Thoracic aorta (tissue), 2 donors: ENCODE measurements around the gene KCNMB3. TPM values are rescaled to one million over a fixed set of nuclear protein-coding genes. Genes with fewer than 3 reads are reported as not detected.
"Not testable (repeated sequence)": the region's sequence is repeated elsewhere in the genome, so short reads cannot be mapped to it uniquely, and the experiment has no call there.

Source experiments
- ATAC-seq: fragments of 150-250 bp; one replicate; pipeline ENCODE4 v1.8.0; 2017; ENCODE audit warnings: low read depth; ENCODE audit not compliant: insufficient number of reproducible peaks, low FRiP score
- DNase-seq: peaks from one replicate; pipeline ENCODE4 v3.0.0-alpha.2; 2020; ENCODE audit warnings: low spot score
- H3K27ac ChIP-seq, 2 donors: fragments of 200-600 bp; sonication (generic); 1 replicate in 1 of 2; 2 replicates in 1 of 2; pipeline ENCODE4 v1.5.1; 2016; ENCODE audit warnings: mild to moderate bottlenecking in 2 of 2, moderate library complexity in 2 of 2
- H3K27me3 ChIP-seq: fragments of 200-600 bp; sonication (generic); replicated peaks from 2 replicates; pipeline ENCODE4 v1.6.0; 2016; ENCODE audit warnings: mild to moderate bottlenecking; ENCODE audit not compliant: insufficient read depth
- H3K36me3 ChIP-seq: fragments of 200-600 bp; sonication (generic); one replicate; pipeline ENCODE4 v1.5.1; 2016
- H3K4me1 ChIP-seq, 2 donors: fragments of 200-600 bp; sonication (generic); 1 replicate in 1 of 2; 2 replicates in 1 of 2; pipeline versions ENCODE4 v1.5.1 to v1.6.0; 2016; ENCODE audit warnings: low read depth in 2 of 2, mild to moderate bottlenecking in 1 of 2; ENCODE audit not compliant: control insufficient read depth in 1 of 2
- H3K4me3 ChIP-seq: fragments of 200-600 bp; sonication (generic); 2 replicates; pipeline ENCODE4 v1.5.1; 2016; ENCODE audit warnings: mild to moderate bottlenecking
- H3K9me3 ChIP-seq: fragments of 200-600 bp; sonication (generic); 2 replicates; pipeline ENCODE4 v1.5.1; 2016
- CTCF ChIP-seq: fragments of 200-600 bp; sonication (generic); IDR thresholded peaks from one replicate; pipeline ENCODE4 v1.5.1; 2019; ENCODE audit warnings: antibody characterized with exemption
- total RNA-seq, 2 donors: library from RNA; depleted of rRNA; stranded (reverse); fragments of >200 nt; gene quantifications; one replicate each; pipeline versions ENCODE4 v1.1.0 to v1.2.3, GENCODE V29; 2016

Gene KCNMB3
- total RNA-seq, 2 donors from 2014 or later = 7.7 to 10.3 TPM

- Histone ChIP-seq H3K36me3 (no peaks in the 10 kb centered on the region), H3K4me1 (no peaks in the 10 kb centered on the region)
These were observed 13.5 kb upstream of the KCNMB3 start for GRCh38 chr3:179264449-179264848.

GRCh38 chr3:179263134-179263533 lies 12.2 kb upstream of the KCNMB3 start:
- Histone ChIP-seq H3K27ac (no peak overlapping the region), H3K27me3 (no peaks in the 10 kb centered on the region), H3K4me1 (no peaks in the 10 kb centered on the region), H3K4me3 (no peak overlapping the region), H3K36me3 (no peaks in the 10 kb centered on the region), H3K9me3 (no peaks in the 10 kb centered on the region)
- ATAC-seq (no peak), DNase-seq (no peak)
- TF ChIP-seq CTCF = no peak

More at GRCh38 chr3:179264449-179264848, 13.5 kb upstream of the KCNMB3 start:
- H3K9me3 ChIP-seq = no peaks in the 10 kb centered on the region
- DNase-seq (no peak), ATAC-seq (no peak)
- no peaks in the 10 kb centered on the region for H3K27me3 ChIP-seq
- no peak overlapping the region for H3K27ac ChIP-seq
- no peak for TF ChIP-seq CTCF
- H3K4me3 ChIP-seq = no peak overlapping the region

GRCh38 chr3:179260949-179261765 lies 10.2 kb upstream of the KCNMB3 start:
- Histone ChIP-seq H3K4me1 (no peaks in the 10 kb centered on the region), H3K9me3 (peaks cover 3% of the 10 kb centered on the region), H3K36me3 (no peaks in the 10 kb centered on the region), H3K27ac (peak overlapping the region; percentile 61 to 64), H3K4me3 (peak overlapping the region; percentile 94), H3K27me3 (no peaks in the 10 kb centered on the region)
- no peak for TF ChIP-seq CTCF
- ATAC-seq = peak; percentile 82
- peak; percentile 11 for DNase-seq

- H3K4me1 ChIP-seq, H3K27me3 ChIP-seq, DNase-seq, H3K36me3 ChIP-seq, H3K9me3 ChIP-seq, ATAC-seq: not testable (repeated sequence)
- H3K27ac ChIP-seq = peak overlapping the region; percentile 61 to 64
- peak overlapping the region; percentile 94 for H3K4me3 ChIP-seq
These were observed 9.2 kb upstream of the KCNMB3 start for GRCh38 chr3:179259959-179260756.

- ATAC-seq = no peak
- no peaks in the 10 kb centered on the region for H3K36me3 ChIP-seq
- no peak overlapping the region for H3K4me3 ChIP-seq
- no peak for TF ChIP-seq CTCF
- no peak for DNase-seq
- no peaks in the 10 kb centered on the region for H3K27me3 ChIP-seq
- peaks cover 3% of the 10 kb centered on the region for H3K9me3 ChIP-seq
- no peaks in the 10 kb centered on the region for H3K4me1 ChIP-seq
- no peak overlapping the region for H3K27ac ChIP-seq
These were observed 7.9 kb upstream of the KCNMB3 start for GRCh38 chr3:179258820-179259219.

- H3K27me3 ChIP-seq, H3K4me3 ChIP-seq, H3K27ac ChIP-seq, ATAC-seq, H3K9me3 ChIP-seq, H3K4me1 ChIP-seq, H3K36me3 ChIP-seq, DNase-seq: not testable (repeated sequence)
These were observed 6.8 kb upstream of the KCNMB3 start for GRCh38 chr3:179257742-179258141.
